IMR-90 (cell line): ENCODE measurements around the gene PKP4. TPM values are rescaled to one million over a fixed set of nuclear protein-coding genes. Genes with fewer than 3 reads are reported as not detected.
A peak's percentile ranks its signal among the peaks of the same experiment; 100 is the strongest.

ENCODE experiments used
- ATAC-seq: fragments of 200-7000 bp; cut with Tn5 transposase; 2 replicates; pipeline ENCODE4 v1.9.1; 2020; ENCODE audit warnings: low read depth, mild to moderate bottlenecking, moderate library complexity
- BruUV-seq: library from RNA; stranded (reverse); fragments of 400-500 nt; replicated peaks from 2 replicates; lab custom pipeline; 2021; lab: Mats Ljungman, UMichigan
- CTCF ChIA-PET: fragments of 300-600 bp; formaldehyde crosslinking; extraction: SDS; loops from one replicate; lab custom pipeline; 2021; ENCODE audit warnings: antibody characterized with exemption; lab: Yijun Ruan, JAX
- POLR2A ChIA-PET: fragments of 300-600 bp; sonication (Branson Sonifier 250); formaldehyde crosslinking; loops from one replicate; lab custom pipeline; 2022; ENCODE audit warnings: antibody characterized with exemption; ENCODE audit not compliant: unreplicated experiment; lab: Charles Lee
- DNase-seq: peaks from one replicate; pipeline ENCODE4 v3.0.0; 2013
- H2AFZ ChIP-seq: replicated peaks from 2 replicates; pipeline ENCODE3; 2013; ENCODE audit warnings: low read length, mild to moderate bottlenecking; ENCODE audit not compliant: poor library complexity
- H2AK5ac ChIP-seq: 2 replicates; pipeline ENCODE4 v1.6.1; 2013; ENCODE audit warnings: low read depth, low read length, inconsistent platforms
- H2AK9ac ChIP-seq: replicated peaks from 2 replicates; pipeline ENCODE3; 2013; ENCODE audit warnings: mild to moderate bottlenecking, low read depth, low read length, moderate library complexity; ENCODE audit not compliant: poor library complexity
- H2BK120ac ChIP-seq: 2 replicates; pipeline ENCODE4 v1.6.1; 2013; ENCODE audit warnings: low read depth, low read length, inconsistent platforms
- H2BK15ac ChIP-seq: 3 replicates; pipeline ENCODE4 v1.6.1; 2013; ENCODE audit warnings: low read depth, low read length, inconsistent platforms
- H2BK20ac ChIP-seq: 2 replicates; pipeline ENCODE4 v1.6.1; 2013; ENCODE audit warnings: low read depth, mild to moderate bottlenecking, inconsistent platforms, low read length, moderate library complexity
- H2BK5ac ChIP-seq: 2 replicates; pipeline ENCODE4 v1.6.1; 2013; ENCODE audit warnings: mild to moderate bottlenecking, low read depth, low read length, inconsistent platforms; ENCODE audit not compliant: poor library complexity, severe bottlenecking
- H3K14ac ChIP-seq: replicated peaks from 2 replicates; pipeline ENCODE4 v1.6.1; 2013; ENCODE audit warnings: low read depth, low read length, inconsistent platforms
- H3K18ac ChIP-seq: 2 replicates; pipeline ENCODE4 v1.6.1; 2013; ENCODE audit warnings: low read depth, low read length, control low read depth
- H3K23ac ChIP-seq: 2 replicates; pipeline ENCODE4 v1.6.1; 2013; ENCODE audit warnings: low read depth, low read length, inconsistent platforms
- H3K27ac ChIP-seq: 2 replicates; pipeline ENCODE4 v1.5.1; 2013; ENCODE audit warnings: mild to moderate bottlenecking, control low read depth, low read length; ENCODE audit not compliant: insufficient read depth
- H3K27me3 ChIP-seq: 2 replicates; pipeline ENCODE4 v1.6.1; 2013; ENCODE audit warnings: low read length; ENCODE audit not compliant: control insufficient read depth, insufficient read depth
- H3K36me3 ChIP-seq: 2 replicates; pipeline ENCODE4 v1.6.1; 2013; ENCODE audit warnings: low read length, mixed read lengths; ENCODE audit not compliant: control insufficient read depth, insufficient read depth
- H3K4ac ChIP-seq: 2 replicates; pipeline ENCODE4 v1.6.1; 2013; ENCODE audit warnings: low read depth, low read length, inconsistent platforms
- H3K4me1 ChIP-seq: 2 replicates; pipeline ENCODE4 v1.6.1; 2013; ENCODE audit warnings: low read length, mixed read lengths; ENCODE audit not compliant: control insufficient read depth, insufficient read depth
- H3K4me2 ChIP-seq: 2 replicates; pipeline ENCODE4 v1.6.1; 2013; ENCODE audit warnings: low read depth, mild to moderate bottlenecking, control low read depth, low read length, moderate library complexity
- H3K4me3 ChIP-seq: 2 replicates; pipeline ENCODE4 v1.5.1; 2013; ENCODE audit warnings: low read depth, mild to moderate bottlenecking, control low read depth, low read length, moderate library complexity; ENCODE audit not compliant: insufficient read depth
- H3K56ac ChIP-seq: 2 replicates; pipeline ENCODE4 v1.6.1; 2013; ENCODE audit warnings: low read length, inconsistent platforms; ENCODE audit not compliant: insufficient read depth; ENCODE audit errors: extremely low read depth
- H3K79me1 ChIP-seq, 2 experiments: 2 replicates each; pipeline ENCODE4 v1.6.1; 2013; ENCODE audit warnings: low read length in 2 of 2, inconsistent platforms in 1 of 2, low read depth in 1 of 2
- H3K9ac ChIP-seq: 2 replicates; pipeline ENCODE4 v1.6.1; 2013; ENCODE audit warnings: low read depth, low read length, control low read depth
- H3K9me1 ChIP-seq: 2 replicates; pipeline ENCODE4 v1.6.1; 2013; ENCODE audit warnings: low read length, inconsistent platforms; ENCODE audit not compliant: insufficient read depth
- H3K9me3 ChIP-seq: 2 replicates; pipeline ENCODE4 v1.6.1; 2013; ENCODE audit warnings: low read length; ENCODE audit not compliant: control insufficient read depth, insufficient read depth
- H4K20me1 ChIP-seq: 2 replicates; pipeline ENCODE4 v1.6.1; 2013; ENCODE audit warnings: low read length, inconsistent platforms; ENCODE audit not compliant: insufficient read depth
- H4K5ac ChIP-seq: 2 replicates; pipeline ENCODE4 v1.6.1; 2013; ENCODE audit warnings: mild to moderate bottlenecking, low read depth, low read length, control low read depth
- H4K8ac ChIP-seq, 2 experiments: 2 replicates each; pipeline ENCODE4 v1.6.1; 2013; ENCODE audit warnings: low read depth in 2 of 2, low read length in 2 of 2, control low read depth in 1 of 2, inconsistent platforms in 1 of 2
- H4K91ac ChIP-seq: 2 replicates; pipeline ENCODE4 v1.6.1; 2013; ENCODE audit warnings: low read depth, low read length, inconsistent platforms; ENCODE audit not compliant: insufficient read depth
- BHLHE40 ChIP-seq: fragments of 150-350 bp; IDR thresholded peaks from 2 replicates; pipeline ENCODE4 v1.6.1; 2016; ENCODE audit warnings: mild to moderate bottlenecking, low read depth, low read length
- CEBPB ChIP-seq: IDR thresholded peaks from 2 replicates; pipeline ENCODE4 v1.6.1; 2012; ENCODE audit warnings: low read depth, low read length, improper control_type of control experiment
- CHD1 ChIP-seq: IDR thresholded peaks from 2 replicates; pipeline ENCODE4 v1.6.1; 2012; ENCODE audit warnings: low read depth, low read length, improper control_type of control experiment
- FOS ChIP-seq: fragments of 150-350 bp; IDR thresholded peaks from 2 replicates; pipeline ENCODE4 v1.6.1; 2016; ENCODE audit warnings: low read depth, low read length
- MAFK ChIP-seq: IDR thresholded peaks from 2 replicates; pipeline ENCODE4 v1.6.1; 2012; ENCODE audit warnings: low read depth, low read length, improper control_type of control experiment
- MAZ ChIP-seq: IDR thresholded peaks from 2 replicates; pipeline ENCODE4 v1.6.1; 2012; ENCODE audit warnings: low read depth, mild to moderate bottlenecking, low read length, improper control_type of control experiment, moderate library complexity, borderline replicate concordance
- NFE2L2 ChIP-seq: fragments of 150-350 bp; IDR thresholded peaks from 2 replicates; pipeline ENCODE4 v1.6.1; 2016; ENCODE audit warnings: low read depth, mild to moderate bottlenecking, low read length
- RAD21 ChIP-seq: IDR thresholded peaks from 2 replicates; pipeline ENCODE4 v1.6.1; 2012; ENCODE audit warnings: low read length, improper control_type of control experiment
- RCOR1 ChIP-seq: IDR thresholded peaks from 2 replicates; pipeline ENCODE4 v1.6.1; 2012; ENCODE audit warnings: mild to moderate bottlenecking, low read length, improper control_type of control experiment; ENCODE audit not compliant: insufficient replicate concordance
- SMC3 ChIP-seq: fragments of 150-350 bp; IDR thresholded peaks from 2 replicates; pipeline ENCODE4 v1.6.1; 2016; ENCODE audit warnings: low read depth, mild to moderate bottlenecking, antibody characterized with exemption, low read length, moderate library complexity
- WGBS, 2 experiments: methylation state at CpG; one replicate each; pipeline versions ENCODE4 v1.1.5 to v1.1.7; 2013; ENCODE audit warnings: missing lambda C conversion rate in 2 of 2; ENCODE audit not compliant: insufficient read length in 1 of 2; ENCODE audit errors: extremely low coverage in 2 of 2; 5-methylcytosine and 5-hydroxymethylcytosine counted together
- dilution Hi-C: fragments of 300-500 bp; cut with HindIII; formaldehyde crosslinking; loops from one replicate; pipeline ENCODE4 v1.14.3; 2018; ENCODE audit warnings: low sequenced_read_pairs; ENCODE audit not compliant: unreplicated experiment
- in situ Hi-C: fragments of 300-500 bp; cut with MboI; formaldehyde crosslinking; loops from 3 replicates; pipeline ENCODE4 v1.14.3; 2019; ENCODE audit warnings: low sequenced_read_pairs, inconsistent platforms, mixed read lengths
- intact Hi-C: fragments of 100-400 bp; cut with micrococcal nuclease; formaldehyde crosslinking; loops from 2 replicates; pipeline ENCODE4 v1.10.0; 2022
- polyA plus RNA-seq, 3 experiments: library from polyadenylated mRNA; depleted of rRNA; stranded (reverse); fragments of >200 nt; gene quantifications; 2 replicates each; pipeline ENCODE4 v1.2.3, GENCODE V29; 2012; ENCODE audit warnings: low replicate concordance in 1 of 3
- total RNA-seq: library from RNA; depleted of rRNA; stranded (reverse); fragments of >200 nt; gene quantifications from 2 replicates; pipeline ENCODE4 v1.2.3, GENCODE V29; 2012
- TF ChIP-seq, protein P1 (sequence below): conservative IDR thresholded peaks from 2 replicates; pipeline ENCODE4 v1.5.1; 2012; ENCODE audit warnings: mild to moderate bottlenecking, low read depth, low read length, improper control_type of control experiment

PKP4 gene
- total and polyA plus RNA-seq, 2 of the 4 experiments (the other 2 are of a cell fraction), result 20.1 to 37.8 TPM

DNA sequence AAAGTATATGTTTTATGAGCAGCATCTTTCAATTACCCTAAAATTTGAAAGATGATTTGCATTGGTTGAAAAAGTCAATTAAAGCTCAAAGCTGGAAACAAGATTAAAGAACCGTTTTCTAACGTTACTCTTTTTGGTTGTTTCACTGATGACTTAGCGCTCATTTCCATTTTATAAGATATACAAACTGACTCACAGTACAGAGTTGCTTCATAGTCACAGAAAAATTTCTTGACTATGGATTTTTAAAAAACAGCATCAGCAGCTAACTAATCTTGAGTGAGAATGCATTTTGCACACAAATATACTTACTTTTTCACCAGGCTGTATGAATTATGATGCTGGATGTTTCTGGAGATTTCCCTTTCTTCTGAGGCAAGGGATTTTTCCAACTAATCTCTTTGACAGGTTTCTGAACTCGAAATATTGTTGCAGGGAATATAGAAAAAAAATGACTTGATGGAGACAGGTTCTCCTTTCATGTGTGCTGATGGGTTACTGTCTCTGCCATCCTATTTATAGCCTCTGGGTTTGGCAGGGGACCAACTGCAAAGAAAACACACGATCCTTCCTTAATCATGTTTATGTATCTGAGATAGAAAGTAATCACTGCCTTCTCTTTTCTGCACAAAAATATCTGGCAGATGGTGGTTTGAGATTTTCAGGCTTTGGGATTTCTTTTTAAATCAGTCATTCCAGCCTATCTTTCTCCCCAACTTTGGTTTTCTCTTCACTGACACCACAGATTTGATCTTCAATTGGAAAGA, 209.0 kb downstream of the PKP4 start:
- Histone ChIP-seq H3K14ac (no peak overlapping the region), H3K56ac (no peak overlapping the region), H3K27ac (no peak overlapping the region), H3K4ac (0 out of 2 replicates have a peak overlapping the region, but pooled peaks have one; percentile 26), H2AK5ac (no peak overlapping the region), H3K18ac (peak overlapping the region; percentile 11; the same call in 1 of the 2 replicates), H4K91ac (no peak overlapping the region), H2AK9ac (no peak overlapping the region), H4K8ac (peak overlapping the region in 1 of 2 experiments; percentile 44; a peak in 1 of 4 replicates), H3K27me3 (no peaks in the 10 kb centered on the region), H3K4me1 (peaks cover 10% of the 10 kb centered on the region), H2AFZ (no peak overlapping the region), H4K5ac (no peak overlapping the region), H3K4me3 (no peak overlapping the region), H3K23ac (no peak overlapping the region), H3K9me1 (peaks cover 9% of the 10 kb centered on the region), H2BK15ac (no peak overlapping the region), H3K36me3 (peaks cover 18% of the 10 kb centered on the region), H3K79me1 (no peaks in the 10 kb centered on the region; a peak in 1 of 4 replicates), H3K9me3 (no peaks in the 10 kb centered on the region), H2BK120ac (no peak overlapping the region), H4K20me1 (no peaks in the 10 kb centered on the region), H2BK5ac (peak overlapping the region; percentile 41), H2BK20ac (peak overlapping the region; percentile 66; the same call in 1 of the 2 replicates), H3K9ac (no peak overlapping the region), H3K4me2 (peak overlapping the region; percentile 68)
- peak; percentile 76 for DNase-seq
- dilution Hi-C loops (no loop called here), in situ Hi-C loops (no loop called here), intact Hi-C loops (loop anchor here (2.0 kb wide), 1 partner anchor 207 kb away; no protein-coding TSS in a partner anchor)
- BruUV-seq, result no TSS peak
- ChIA-PET CTCF (interaction anchor here (0.8 to 1.7 kb wide), 3 partner anchors 16 to 80 kb away, joined by 3 to 4 read pairs (median 3); no protein-coding TSS in a partner anchor), POLR2A (no interaction called here)
- TF ChIP-seq CEBPB (peak; percentile 97), MAFK (peak; percentile 54), FOS (peak; percentile 58; the same call in 1 of the 2 replicates), SMC3 (no peak), BHLHE40 (no peak), RAD21 (no peak), MAZ (no peak), NFE2L2 (no peak), CHD1 (no peak), RCOR1 (no peak)
- TF ChIP-seq, protein P1, sequence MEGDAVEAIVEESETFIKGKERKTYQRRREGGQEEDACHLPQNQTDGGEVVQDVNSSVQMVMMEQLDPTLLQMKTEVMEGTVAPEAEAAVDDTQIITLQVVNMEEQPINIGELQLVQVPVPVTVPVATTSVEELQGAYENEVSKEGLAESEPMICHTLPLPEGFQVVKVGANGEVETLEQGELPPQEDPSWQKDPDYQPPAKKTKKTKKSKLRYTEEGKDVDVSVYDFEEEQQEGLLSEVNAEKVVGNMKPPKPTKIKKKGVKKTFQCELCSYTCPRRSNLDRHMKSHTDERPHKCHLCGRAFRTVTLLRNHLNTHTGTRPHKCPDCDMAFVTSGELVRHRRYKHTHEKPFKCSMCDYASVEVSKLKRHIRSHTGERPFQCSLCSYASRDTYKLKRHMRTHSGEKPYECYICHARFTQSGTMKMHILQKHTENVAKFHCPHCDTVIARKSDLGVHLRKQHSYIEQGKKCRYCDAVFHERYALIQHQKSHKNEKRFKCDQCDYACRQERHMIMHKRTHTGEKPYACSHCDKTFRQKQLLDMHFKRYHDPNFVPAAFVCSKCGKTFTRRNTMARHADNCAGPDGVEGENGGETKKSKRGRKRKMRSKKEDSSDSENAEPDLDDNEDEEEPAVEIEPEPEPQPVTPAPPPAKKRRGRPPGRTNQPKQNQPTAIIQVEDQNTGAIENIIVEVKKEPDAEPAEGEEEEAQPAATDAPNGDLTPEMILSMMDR, result no peak
- WGBS, 2 experiments, result no CpG with 5 or more reads among the region's 5 CpGs
- peak; percentile 70 for ATAC-seq
